ENCODE data around the gene PELI2.

DNA sequence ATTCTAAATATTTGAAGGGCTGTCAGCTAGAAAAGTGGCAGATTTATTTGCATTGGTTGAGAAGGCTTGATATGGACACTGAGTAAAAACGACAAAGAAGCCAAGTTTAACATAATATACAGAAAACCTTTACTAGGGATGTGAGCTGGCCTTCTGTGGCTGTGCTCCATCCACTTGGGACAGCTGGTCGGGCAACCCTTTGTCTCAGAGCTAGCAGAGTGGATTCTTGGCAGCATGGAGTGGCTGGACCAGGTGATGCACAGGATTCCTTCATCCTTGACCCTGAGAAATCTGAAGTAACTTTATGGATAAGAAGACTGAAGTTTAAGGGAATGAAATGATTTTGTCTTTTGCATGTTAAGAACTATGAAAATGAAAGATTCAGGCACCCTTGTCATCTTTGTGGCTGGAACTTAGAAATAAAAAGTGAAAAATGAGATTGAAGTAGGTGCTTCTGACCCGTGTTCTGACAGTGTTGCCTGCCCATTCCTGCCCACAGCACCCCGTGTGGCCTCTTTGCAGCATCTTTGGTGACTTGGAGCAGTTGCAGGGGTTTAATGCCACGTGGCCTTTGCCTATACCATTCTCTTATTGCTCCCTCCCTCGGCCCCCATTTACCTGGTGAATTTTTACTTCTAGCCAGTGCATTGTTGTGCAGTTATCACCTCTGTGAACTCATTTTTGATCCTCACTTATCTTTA is 32.6 kb downstream of the PELI2 start:
- TF ChIP-seq, protein P1, sequence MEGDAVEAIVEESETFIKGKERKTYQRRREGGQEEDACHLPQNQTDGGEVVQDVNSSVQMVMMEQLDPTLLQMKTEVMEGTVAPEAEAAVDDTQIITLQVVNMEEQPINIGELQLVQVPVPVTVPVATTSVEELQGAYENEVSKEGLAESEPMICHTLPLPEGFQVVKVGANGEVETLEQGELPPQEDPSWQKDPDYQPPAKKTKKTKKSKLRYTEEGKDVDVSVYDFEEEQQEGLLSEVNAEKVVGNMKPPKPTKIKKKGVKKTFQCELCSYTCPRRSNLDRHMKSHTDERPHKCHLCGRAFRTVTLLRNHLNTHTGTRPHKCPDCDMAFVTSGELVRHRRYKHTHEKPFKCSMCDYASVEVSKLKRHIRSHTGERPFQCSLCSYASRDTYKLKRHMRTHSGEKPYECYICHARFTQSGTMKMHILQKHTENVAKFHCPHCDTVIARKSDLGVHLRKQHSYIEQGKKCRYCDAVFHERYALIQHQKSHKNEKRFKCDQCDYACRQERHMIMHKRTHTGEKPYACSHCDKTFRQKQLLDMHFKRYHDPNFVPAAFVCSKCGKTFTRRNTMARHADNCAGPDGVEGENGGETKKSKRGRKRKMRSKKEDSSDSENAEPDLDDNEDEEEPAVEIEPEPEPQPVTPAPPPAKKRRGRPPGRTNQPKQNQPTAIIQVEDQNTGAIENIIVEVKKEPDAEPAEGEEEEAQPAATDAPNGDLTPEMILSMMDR (IDR thresholded peaks at IDR 0.05) = no peak
- no peak for TF ChIP-seq POLR2A (IDR thresholded peaks at IDR 0.05)
